DOHH2 (cell line): ENCODE results near the gene MYO1D.

Source experiments
- H3F3A ChIP-seq: fragments of 200-600 bp; sonication (generic), shearing (Covaris generic); 2 replicates; pipeline ENCODE4 v1.6.0; 2016; ENCODE audit warnings: antibody characterized with exemption, mild to moderate bottlenecking; ENCODE audit not compliant: control insufficient read depth, insufficient read depth
- H3K27ac ChIP-seq: fragments of 200-600 bp; sonication (generic); 2 replicates; pipeline ENCODE4 v1.5.1; 2014; ENCODE audit warnings: low read depth, mild to moderate bottlenecking, low read length, moderate library complexity
- H3K27me3 ChIP-seq: fragments of 200-600 bp; sonication (generic); 2 replicates; pipeline ENCODE4 v1.6.1; 2014; ENCODE audit warnings: mild to moderate bottlenecking, low read length, mixed read lengths; ENCODE audit not compliant: control insufficient read depth
- H3K36me3 ChIP-seq: fragments of 200-600 bp; sonication (generic); 2 replicates; pipeline ENCODE4 v1.6.1; 2014; ENCODE audit warnings: mild to moderate bottlenecking, low read length, moderate library complexity, mixed read lengths; ENCODE audit not compliant: control insufficient read depth
- H3K4me1 ChIP-seq: fragments of 200-600 bp; sonication (generic); 2 replicates; pipeline ENCODE4 v1.6.1; 2014; ENCODE audit warnings: mild to moderate bottlenecking, low read length, mixed read lengths; ENCODE audit not compliant: control insufficient read depth
- H3K4me2 ChIP-seq: fragments of 200-600 bp; sonication (generic); 2 replicates; pipeline ENCODE4 v1.6.0; 2014; ENCODE audit warnings: mild to moderate bottlenecking, low read length, moderate library complexity
- H3K4me3 ChIP-seq: fragments of 200-600 bp; sonication (generic); 2 replicates; pipeline ENCODE4 v1.5.1; 2014; ENCODE audit warnings: mild to moderate bottlenecking, low read length, mixed read lengths
- H3K79me2 ChIP-seq: fragments of 200-600 bp; sonication (generic); 2 replicates; pipeline ENCODE4 v1.6.1; 2014; ENCODE audit warnings: mild to moderate bottlenecking, low read length, mixed read lengths; ENCODE audit not compliant: control insufficient read depth
- H3K9me2 ChIP-seq: fragments of 200-600 bp; sonication (generic); replicated peaks from 2 replicates; pipeline ENCODE4 v1.6.1; 2014; ENCODE audit warnings: mild to moderate bottlenecking, low read length, mixed read lengths; ENCODE audit not compliant: control insufficient read depth
- H3K9me3 ChIP-seq: fragments of 200-600 bp; sonication (generic); 2 replicates; pipeline ENCODE4 v1.6.1; 2014; ENCODE audit warnings: antibody characterized with exemption, low read length, mixed read lengths; ENCODE audit not compliant: control insufficient read depth, insufficient read depth
- H4K20me1 ChIP-seq: fragments of 200-600 bp; sonication (generic); 2 replicates; pipeline ENCODE4 v1.6.0; 2014; ENCODE audit warnings: low read depth, mild to moderate bottlenecking, antibody characterized with exemption, low read length, moderate library complexity; ENCODE audit not compliant: control insufficient read depth, insufficient read depth
- CTCF ChIP-seq: fragments of 200-600 bp; sonication (generic); IDR thresholded peaks from one replicate; pipeline ENCODE4 v1.5.1; 2014; ENCODE audit warnings: antibody characterized with exemption, mild to moderate bottlenecking, low read depth, low read length; ENCODE audit not compliant: poor library complexity, severe bottlenecking
- EZH2phosphoT487 ChIP-seq: fragments of 200-600 bp; sonication (generic); IDR thresholded peaks from 2 replicates; pipeline ENCODE4 v1.6.1; 2017; ENCODE audit warnings: borderline replicate concordance, mild to moderate bottlenecking, antibody characterized with exemption, low read length, moderate library complexity, mixed read lengths

The MYO1D gene

GRCh38 chr17:32496395-32497073, 380.4 kb downstream of the MYO1D start:
- no peak for TF ChIP-seq EZH2phosphoT487
- TF ChIP-seq CTCF: no peak
- Histone ChIP-seq H3K4me3 (no peak overlapping the region), H3K79me2 (no peaks in the 10 kb centered on the region), H4K20me1 (no peaks in the 10 kb centered on the region), H3K9me2 (no peaks in the 10 kb centered on the region), H3K4me2 (no peak overlapping the region), H3K27ac (no peak overlapping the region), H3K36me3 (no peaks in the 10 kb centered on the region), H3K4me1 (peaks cover 17% of the 10 kb centered on the region), H3K9me3 (no peaks in the 10 kb centered on the region), H3K27me3 (no peaks in the 10 kb centered on the region), H3F3A (no peaks in the 10 kb centered on the region)

GRCh38 chr17:32495359-32496231, 381.3 kb downstream of the MYO1D start:
- Histone ChIP-seq H4K20me1 (no peaks in the 10 kb centered on the region), H3F3A (0 out of 2 replicates have a peak, but pooled peaks cover 5% of the 10 kb centered on the region), H3K36me3 (no peaks in the 10 kb centered on the region), H3K9me2 (no peaks in the 10 kb centered on the region), H3K27me3 (no peaks in the 10 kb centered on the region), H3K4me2 (no peak overlapping the region), H3K79me2 (no peaks in the 10 kb centered on the region), H3K27ac (no peak overlapping the region), H3K9me3 (no peaks in the 10 kb centered on the region), H3K4me3 (no peak overlapping the region), H3K4me1 (peaks cover 17% of the 10 kb centered on the region)
- TF ChIP-seq CTCF: no peak
- no peak for TF ChIP-seq EZH2phosphoT487

- 0 out of 2 replicates have a peak, but pooled peaks cover 6% of the 10 kb centered on the region for H3F3A ChIP-seq
- no peak overlapping the region for H3K4me3 ChIP-seq
- TF ChIP-seq EZH2phosphoT487: no peak
- TF ChIP-seq CTCF: no peak
- H3K36me3 ChIP-seq: no peaks in the 10 kb centered on the region
- no peak overlapping the region for H3K27ac ChIP-seq
- H3K9me2 ChIP-seq: no peaks in the 10 kb centered on the region
- no peak overlapping the region for H3K4me2 ChIP-seq
- H3K9me3 ChIP-seq: no peaks in the 10 kb centered on the region
- H3K27me3 ChIP-seq: no peaks in the 10 kb centered on the region
- no peaks in the 10 kb centered on the region for H3K79me2 ChIP-seq
- H3K4me1 ChIP-seq: peaks cover 17% of the 10 kb centered on the region
- no peaks in the 10 kb centered on the region for H4K20me1 ChIP-seq
Measured at GRCh38 chr17:32494621-32495358, 382.1 kb downstream of the MYO1D start.
